K562 (cell line): ENCODE data around the gene TBL1X. TPM values are rescaled to one million over a fixed set of nuclear protein-coding genes. Genes with fewer than 3 reads are reported as not detected.

Source experiments
- FOS ChIP-seq: IDR thresholded peaks from 3 replicates; pipeline ENCODE4 v1.6.1; 2011; ENCODE audit not compliant: insufficient read length; ENCODE audit errors: extremely low read depth
- MCM2 ChIP-seq: fragments of 450-650 bp; IDR thresholded peaks from 2 replicates; pipeline ENCODE4 v1.6.1; 2017; ENCODE audit warnings: low read depth, mild to moderate bottlenecking
- ZSCAN32 ChIP-seq: fragments of 450-650 bp; formaldehyde crosslinking; IDR thresholded peaks from 2 replicates; pipeline ENCODE4 v1.4.0; 2020; ENCODE audit warnings: mild to moderate bottlenecking, moderate library complexity
- polyA plus RNA-seq, 8 experiments: library from polyadenylated mRNA; depleted of rRNA in 4 of 8; stranded (reverse) in 5 of 8; unstranded in 3 of 8; fragments of >200 nt; fragmentation: Nextera tagmentation in 2 of 8; fragmentation: Illumina TruSeq in 1 of 8; extraction: Ambion mirVana in 2 of 8; extraction: Trizol in 1 of 8; gene quantifications; 2 replicates each; pipeline versions ENCODE4 v1.2.1 to v1.2.3, GENCODE V29; 2011 to 2014; ENCODE audit warnings: inconsistent platforms in 1 of 8, missing spikeins in 1 of 8
- total RNA-seq, 7 experiments: library from RNA; depleted of rRNA in 6 of 7; stranded (reverse); fragments of >200 nt in 6 of 7; fragmentation: Illumina TruSeq in 2 of 7; extraction: Trizol in 2 of 7; gene quantifications; 2 replicates each; pipeline versions ENCODE4 v1.2.1 to v1.2.3, GENCODE V29; 2011 to 2021; ENCODE audit warnings: low replicate concordance in 1 of 7
- TF ChIP-seq, protein P1 (sequence below): sonication (generic); formaldehyde crosslinking; IDR thresholded peaks from 2 replicates; pipeline ENCODE4 v1.8.0; 2023; ENCODE audit warnings: missing genetic modification reagents, mild to moderate bottlenecking, borderline replicate concordance
- TF ChIP-seq, protein P2 (sequence below): fragments of 450-650 bp; IDR thresholded peaks from 2 replicates; pipeline ENCODE4 v1.6.1; 2018; ENCODE audit warnings: mild to moderate bottlenecking, low read depth; ENCODE audit not compliant: partially characterized antibody

TBL1X gene
- total and polyA plus RNA-seq, 9 of the 15 experiments (the other 6 are each of a cell fraction or from before 2014, with no cell fraction given), result 6.0 to 49.6 (median 19.7) TPM

DNA sequence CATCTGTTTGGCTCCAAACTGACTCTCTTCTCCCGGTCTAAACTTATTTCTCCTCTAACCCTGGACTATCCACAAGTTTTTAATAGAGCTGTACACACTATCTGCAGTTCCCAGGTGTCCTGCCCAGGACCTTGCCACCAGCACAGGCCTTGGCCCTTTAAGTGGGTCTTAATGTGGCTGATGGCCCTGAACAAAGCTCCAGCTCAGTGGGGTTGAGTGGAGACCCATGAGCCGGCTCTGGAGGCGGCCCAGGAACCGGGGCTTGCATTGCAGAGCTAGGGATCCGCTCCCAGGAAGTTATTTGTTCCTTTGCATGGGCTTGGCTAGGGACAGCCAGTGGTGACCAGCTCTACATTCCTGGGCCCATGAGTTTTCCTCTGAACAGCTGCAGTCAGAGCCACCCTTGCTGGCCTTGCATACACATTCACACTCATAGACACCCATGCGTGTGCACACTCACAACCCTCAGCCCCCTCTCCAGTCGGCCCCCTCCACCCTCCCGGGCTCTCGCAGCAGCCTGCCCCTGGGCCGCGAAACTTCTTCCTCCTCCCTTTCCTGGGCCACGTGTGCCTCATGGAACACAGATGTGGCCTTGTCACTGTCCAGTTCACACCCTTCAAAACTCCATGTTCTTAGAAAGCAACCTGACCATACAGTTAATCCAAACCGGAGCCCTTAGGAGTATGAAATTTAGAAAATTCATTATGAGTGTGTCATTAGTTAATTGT, 242.6 kb downstream of the TBL1X start (continued):
- TF ChIP-seq, protein P1, sequence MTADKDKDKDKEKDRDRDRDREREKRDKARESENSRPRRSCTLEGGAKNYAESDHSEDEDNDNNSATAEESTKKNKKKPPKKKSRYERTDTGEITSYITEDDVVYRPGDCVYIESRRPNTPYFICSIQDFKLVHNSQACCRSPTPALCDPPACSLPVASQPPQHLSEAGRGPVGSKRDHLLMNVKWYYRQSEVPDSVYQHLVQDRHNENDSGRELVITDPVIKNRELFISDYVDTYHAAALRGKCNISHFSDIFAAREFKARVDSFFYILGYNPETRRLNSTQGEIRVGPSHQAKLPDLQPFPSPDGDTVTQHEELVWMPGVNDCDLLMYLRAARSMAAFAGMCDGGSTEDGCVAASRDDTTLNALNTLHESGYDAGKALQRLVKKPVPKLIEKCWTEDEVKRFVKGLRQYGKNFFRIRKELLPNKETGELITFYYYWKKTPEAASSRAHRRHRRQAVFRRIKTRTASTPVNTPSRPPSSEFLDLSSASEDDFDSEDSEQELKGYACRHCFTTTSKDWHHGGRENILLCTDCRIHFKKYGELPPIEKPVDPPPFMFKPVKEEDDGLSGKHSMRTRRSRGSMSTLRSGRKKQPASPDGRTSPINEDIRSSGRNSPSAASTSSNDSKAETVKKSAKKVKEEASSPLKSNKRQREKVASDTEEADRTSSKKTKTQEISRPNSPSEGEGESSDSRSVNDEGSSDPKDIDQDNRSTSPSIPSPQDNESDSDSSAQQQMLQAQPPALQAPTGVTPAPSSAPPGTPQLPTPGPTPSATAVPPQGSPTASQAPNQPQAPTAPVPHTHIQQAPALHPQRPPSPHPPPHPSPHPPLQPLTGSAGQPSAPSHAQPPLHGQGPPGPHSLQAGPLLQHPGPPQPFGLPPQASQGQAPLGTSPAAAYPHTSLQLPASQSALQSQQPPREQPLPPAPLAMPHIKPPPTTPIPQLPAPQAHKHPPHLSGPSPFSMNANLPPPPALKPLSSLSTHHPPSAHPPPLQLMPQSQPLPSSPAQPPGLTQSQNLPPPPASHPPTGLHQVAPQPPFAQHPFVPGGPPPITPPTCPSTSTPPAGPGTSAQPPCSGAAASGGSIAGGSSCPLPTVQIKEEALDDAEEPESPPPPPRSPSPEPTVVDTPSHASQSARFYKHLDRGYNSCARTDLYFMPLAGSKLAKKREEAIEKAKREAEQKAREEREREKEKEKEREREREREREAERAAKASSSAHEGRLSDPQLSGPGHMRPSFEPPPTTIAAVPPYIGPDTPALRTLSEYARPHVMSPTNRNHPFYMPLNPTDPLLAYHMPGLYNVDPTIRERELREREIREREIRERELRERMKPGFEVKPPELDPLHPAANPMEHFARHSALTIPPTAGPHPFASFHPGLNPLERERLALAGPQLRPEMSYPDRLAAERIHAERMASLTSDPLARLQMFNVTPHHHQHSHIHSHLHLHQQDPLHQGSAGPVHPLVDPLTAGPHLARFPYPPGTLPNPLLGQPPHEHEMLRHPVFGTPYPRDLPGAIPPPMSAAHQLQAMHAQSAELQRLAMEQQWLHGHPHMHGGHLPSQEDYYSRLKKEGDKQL (CRISPR knock-in tag), result no peak
- TF ChIP-seq FOS (no peak), MCM2 (no peak), ZSCAN32 (CRISPR knock-in tag) (no peak)
- TF ChIP-seq, protein P2, sequence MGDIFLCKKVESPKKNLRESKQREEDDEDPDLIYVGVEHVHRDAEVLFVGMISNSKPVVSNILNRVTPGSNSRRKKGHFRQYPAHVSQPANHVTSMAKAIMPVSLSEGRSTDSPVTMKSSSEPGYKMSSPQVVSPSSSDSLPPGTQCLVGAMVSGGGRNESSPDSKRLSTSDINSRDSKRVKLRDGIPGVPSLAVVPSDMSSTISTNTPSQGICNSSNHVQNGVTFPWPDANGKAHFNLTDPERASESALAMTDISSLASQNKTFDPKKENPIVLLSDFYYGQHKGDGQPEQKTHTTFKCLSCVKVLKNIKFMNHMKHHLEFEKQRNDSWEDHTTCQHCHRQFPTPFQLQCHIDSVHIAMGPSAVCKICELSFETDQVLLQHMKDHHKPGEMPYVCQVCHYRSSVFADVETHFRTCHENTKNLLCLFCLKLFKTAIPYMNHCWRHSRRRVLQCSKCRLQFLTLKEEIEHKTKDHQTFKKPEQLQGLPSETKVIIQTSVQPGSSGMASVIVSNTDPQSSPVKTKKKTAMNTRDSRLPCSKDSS, result no peak
- TF ChIP-seq, all 486 proteins: peak for 0
